WI38 (cell line): Measurements from ENCODE around the gene FAM124A.

Source experiments
- H3K4me3 ChIP-seq: 2 replicates; pipeline ENCODE4 v1.5.1; 2011; ENCODE audit warnings: low read depth, mild to moderate bottlenecking, control low read depth, low read length
- CTCF ChIP-seq: IDR thresholded peaks from 2 replicates; pipeline ENCODE4 v1.5.1; 2012; ENCODE audit warnings: low read depth, mild to moderate bottlenecking, control low read depth, low read length

Gene FAM124A

GRCh38 chr13:51234676-51235075 lies 12.5 kb downstream of the FAM124A start:
- H3K4me3 ChIP-seq = no peak overlapping the region
- TF ChIP-seq CTCF = no peak

- H3K4me3 ChIP-seq = no peak overlapping the region
Observed at GRCh38 chr13:51235186-51235585, 13.0 kb downstream of the FAM124A start.

GRCh38 chr13:51235756-51236490 lies 13.7 kb downstream of the FAM124A start:
- TF ChIP-seq CTCF = no peak
- no peak overlapping the region for H3K4me3 ChIP-seq

More at GRCh38 chr13:51235186-51235585, 13.0 kb downstream of the FAM124A start:
- no peak for TF ChIP-seq CTCF

GRCh38 chr13:51236491-51236792 lies 14.2 kb downstream of the FAM124A start:
- H3K4me3 ChIP-seq = no peak overlapping the region
- no peak for TF ChIP-seq CTCF

- no peak overlapping the region for H3K4me3 ChIP-seq
- no peak for TF ChIP-seq CTCF
Observed at GRCh38 chr13:51237386-51237785, 15.2 kb downstream of the FAM124A start.

GRCh38 chr13:51237887-51238286 lies 15.7 kb downstream of the FAM124A start:
- TF ChIP-seq CTCF = no peak
- no peak overlapping the region for H3K4me3 ChIP-seq

GRCh38 chr13:51240178-51240577 lies 18.0 kb downstream of the FAM124A start:
- no peak for TF ChIP-seq CTCF
- H3K4me3 ChIP-seq = no peak overlapping the region
